ENCODE results near the gene TMEM74B.
"Not testable (repeated sequence)": the region's sequence is repeated elsewhere in the genome, so short reads cannot be mapped to it uniquely, and the experiment has no call there.

Gene TMEM74B

GRCh38 chr20:1184638-1185315 lies at the start of gene TMEM74B:
TMEM74B (minus strand) TSS chr20:1184981; CDS start chr20:1183801, 1,180 bp downstream.
- no peak for DNase-seq (ENCODE audit: low read depth)

- no peak for DNase-seq (ENCODE audit: low read depth)
Measured at GRCh38 chr20:1232286-1233111, 47.7 kb upstream of the TMEM74B start.

GRCh38 chr20:1229541-1229940 lies 44.8 kb upstream of the TMEM74B start:
- no peak for DNase-seq (ENCODE audit: low read depth)

- peak; percentile 74 for DNase-seq (ENCODE audit: low read depth)
Measured at GRCh38 chr20:1225783-1226654, 41.2 kb upstream of the TMEM74B start, which contains the start of gene RAD21L1. RAD21L1 (plus strand) TSS chr20:1226044; CDS start chr20:1228454, 2,410 bp downstream.

- no peak for DNase-seq (ENCODE audit: low read depth)
Measured at GRCh38 chr20:1225263-1225782, 40.5 kb upstream of the TMEM74B start.

GRCh38 chr20:1224205-1224890 lies 39.6 kb upstream of the TMEM74B start:
- DNase-seq (ENCODE audit: low read depth): no peak

GRCh38 chr20:1222750-1223149 lies 38.0 kb upstream of the TMEM74B start:
- not testable (repeated sequence) for DNase-seq (ENCODE audit: low read depth)

- not testable (repeated sequence) for DNase-seq (ENCODE audit: low read depth)
Measured at GRCh38 chr20:1216527-1217427, 32.0 kb upstream of the TMEM74B start.

- DNase-seq (ENCODE audit: low read depth): peak; percentile 15
Measured at GRCh38 chr20:1215386-1216170, 30.8 kb upstream of the TMEM74B start.

GRCh38 chr20:1214838-1215261 lies 30.1 kb upstream of the TMEM74B start:
- no peak for DNase-seq (ENCODE audit: low read depth)

GRCh38 chr20:1212607-1213396 lies 28.0 kb upstream of the TMEM74B start:
- peak; percentile 41 for DNase-seq (ENCODE audit: low read depth)

GRCh38 chr20:1212023-1212422 lies 27.2 kb upstream of the TMEM74B start:
- DNase-seq (ENCODE audit: low read depth): no peak

GRCh38 chr20:1210501-1210900 lies 25.7 kb upstream of the TMEM74B start:
- DNase-seq (ENCODE audit: low read depth): no peak

- DNase-seq (ENCODE audit: low read depth): no peak
Measured at GRCh38 chr20:1209447-1210387, 24.9 kb upstream of the TMEM74B start.

GRCh38 chr20:1207293-1207878 lies 22.6 kb upstream of the TMEM74B start:
- no peak for DNase-seq (ENCODE audit: low read depth)

GRCh38 chr20:1206366-1207148 lies 21.8 kb upstream of the TMEM74B start:
- DNase-seq (ENCODE audit: low read depth): no peak

Data from activated T-helper 9 cell treated with anti-CD3 and anti-CD28 coated beads, Interleukin-2, amount 50 U/mL, for 16 hours (primary cell).